ENCODE measurements around the gene EDC4.

EDC4 gene

DNA sequence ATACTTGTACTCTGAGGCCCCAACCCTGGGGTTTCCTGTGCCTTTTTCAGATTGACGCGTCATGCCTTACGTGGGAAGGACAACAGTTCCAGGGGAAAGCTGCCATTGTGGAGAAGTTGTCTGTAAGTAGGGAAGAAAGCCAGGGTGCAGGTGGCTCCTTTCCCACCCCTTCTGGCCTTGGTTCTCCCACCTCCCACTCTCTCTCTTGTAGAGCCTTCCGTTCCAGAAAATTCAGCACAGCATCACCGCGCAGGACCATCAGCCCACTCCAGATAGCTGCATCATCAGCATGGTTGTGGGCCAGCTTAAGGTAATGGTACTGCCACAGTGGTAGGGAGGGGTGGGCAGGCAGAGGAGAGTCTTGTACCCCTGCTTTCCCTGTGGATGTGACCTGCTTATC, 4.6 kb upstream of the EDC4 start:
- Histone ChIP-seq H3K27me3 (ENCODE audit: control insufficient read depth, insufficient read depth, low read length) (no peaks in the 10 kb centered on the region), H3K4me3 (ENCODE audit: low read depth, low read length) (no peak overlapping the region), H3K36me3 (ENCODE audit: control insufficient read depth, insufficient read depth, low read length) (no peaks in the 10 kb centered on the region), H3K9ac (no peak overlapping the region), H3K9me3 (ENCODE audit: control insufficient read depth, low read length) (no peaks in the 10 kb centered on the region), H3K4me2 (ENCODE audit: low read length) (no peak overlapping the region), H2AFZ (no peak overlapping the region), H3K4me1 (peaks cover 6% of the 10 kb centered on the region), H3K79me2 (peaks cover 6% of the 10 kb centered on the region), H3K27ac (no peak overlapping the region)
- TF ChIP-seq, protein P1, sequence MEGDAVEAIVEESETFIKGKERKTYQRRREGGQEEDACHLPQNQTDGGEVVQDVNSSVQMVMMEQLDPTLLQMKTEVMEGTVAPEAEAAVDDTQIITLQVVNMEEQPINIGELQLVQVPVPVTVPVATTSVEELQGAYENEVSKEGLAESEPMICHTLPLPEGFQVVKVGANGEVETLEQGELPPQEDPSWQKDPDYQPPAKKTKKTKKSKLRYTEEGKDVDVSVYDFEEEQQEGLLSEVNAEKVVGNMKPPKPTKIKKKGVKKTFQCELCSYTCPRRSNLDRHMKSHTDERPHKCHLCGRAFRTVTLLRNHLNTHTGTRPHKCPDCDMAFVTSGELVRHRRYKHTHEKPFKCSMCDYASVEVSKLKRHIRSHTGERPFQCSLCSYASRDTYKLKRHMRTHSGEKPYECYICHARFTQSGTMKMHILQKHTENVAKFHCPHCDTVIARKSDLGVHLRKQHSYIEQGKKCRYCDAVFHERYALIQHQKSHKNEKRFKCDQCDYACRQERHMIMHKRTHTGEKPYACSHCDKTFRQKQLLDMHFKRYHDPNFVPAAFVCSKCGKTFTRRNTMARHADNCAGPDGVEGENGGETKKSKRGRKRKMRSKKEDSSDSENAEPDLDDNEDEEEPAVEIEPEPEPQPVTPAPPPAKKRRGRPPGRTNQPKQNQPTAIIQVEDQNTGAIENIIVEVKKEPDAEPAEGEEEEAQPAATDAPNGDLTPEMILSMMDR (IDR thresholded peaks at IDR 0.05), result no peak

DNA sequence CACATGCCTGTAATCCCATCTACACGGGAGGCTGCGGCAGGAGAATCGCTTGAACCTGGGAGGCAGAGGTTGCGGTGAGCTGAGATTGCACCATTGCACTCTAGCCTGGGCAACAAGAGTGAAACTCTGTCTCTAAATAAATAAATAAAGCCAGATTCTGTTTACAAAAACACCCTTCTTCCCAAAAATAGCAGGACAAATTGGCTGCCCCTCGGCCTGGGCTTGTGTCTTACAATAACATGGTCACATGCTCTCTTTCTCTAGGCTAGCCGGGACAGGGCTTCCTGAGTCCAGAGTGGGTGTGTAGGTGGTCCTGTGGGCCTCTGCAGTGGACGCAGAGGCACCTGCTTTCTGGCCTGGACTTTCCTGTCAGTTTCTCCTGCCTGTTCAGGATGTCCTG, 3.2 kb upstream of the EDC4 start:
- Histone ChIP-seq H3K4me2 (ENCODE audit: low read length) (no peak overlapping the region), H3K9ac (no peak overlapping the region), H3K36me3 (ENCODE audit: control insufficient read depth, insufficient read depth, low read length) (no peaks in the 10 kb centered on the region), H3K4me1 (peaks cover 11% of the 10 kb centered on the region), H3K9me3 (ENCODE audit: control insufficient read depth, low read length) (no peaks in the 10 kb centered on the region), H3K4me3 (ENCODE audit: low read depth, low read length) (no peak overlapping the region), H3K79me2 (peaks cover 18% of the 10 kb centered on the region), H3K27ac (no peak overlapping the region), H2AFZ (no peak overlapping the region), H3K27me3 (ENCODE audit: control insufficient read depth, insufficient read depth, low read length) (no peaks in the 10 kb centered on the region)
- TF ChIP-seq, protein P1 (IDR thresholded peaks at IDR 0.05), result no peak

DNA sequence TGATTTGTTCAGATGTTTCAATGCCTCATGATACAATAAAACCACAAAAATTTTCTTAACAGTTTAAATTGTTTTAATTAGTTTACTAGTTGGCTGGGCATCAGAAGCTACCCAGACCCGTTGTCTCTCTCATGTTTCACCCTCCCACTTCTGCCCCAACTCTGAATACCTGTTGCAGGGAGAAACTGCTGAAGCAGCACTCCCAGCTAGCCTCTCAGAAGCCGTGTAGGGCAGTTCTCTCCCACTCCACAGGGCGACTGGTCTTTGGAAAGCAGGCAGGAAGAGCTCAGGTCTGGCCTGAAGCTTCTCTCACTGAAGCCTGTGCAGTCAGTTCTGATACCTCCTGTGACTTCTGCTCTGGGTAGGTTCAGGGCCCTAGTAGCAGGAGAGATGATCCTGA, 1.6 kb upstream of the EDC4 start:
- Histone ChIP-seq H3K9ac (no peak overlapping the region), H3K36me3 (ENCODE audit: control insufficient read depth, insufficient read depth, low read length) (no peaks in the 10 kb centered on the region), H3K27ac (no peak overlapping the region), H3K4me2 (ENCODE audit: low read length) (no peak overlapping the region), H3K4me3 (ENCODE audit: low read depth, low read length) (no peak overlapping the region), H3K79me2 (peaks cover 23% of the 10 kb centered on the region), H3K27me3 (ENCODE audit: control insufficient read depth, insufficient read depth, low read length) (no peaks in the 10 kb centered on the region), H2AFZ (no peak overlapping the region), H3K4me1 (peaks cover 11% of the 10 kb centered on the region), H3K9me3 (ENCODE audit: control insufficient read depth, low read length) (no peaks in the 10 kb centered on the region)
- TF ChIP-seq, protein P1 (IDR thresholded peaks at IDR 0.05), result no peak

DNA sequence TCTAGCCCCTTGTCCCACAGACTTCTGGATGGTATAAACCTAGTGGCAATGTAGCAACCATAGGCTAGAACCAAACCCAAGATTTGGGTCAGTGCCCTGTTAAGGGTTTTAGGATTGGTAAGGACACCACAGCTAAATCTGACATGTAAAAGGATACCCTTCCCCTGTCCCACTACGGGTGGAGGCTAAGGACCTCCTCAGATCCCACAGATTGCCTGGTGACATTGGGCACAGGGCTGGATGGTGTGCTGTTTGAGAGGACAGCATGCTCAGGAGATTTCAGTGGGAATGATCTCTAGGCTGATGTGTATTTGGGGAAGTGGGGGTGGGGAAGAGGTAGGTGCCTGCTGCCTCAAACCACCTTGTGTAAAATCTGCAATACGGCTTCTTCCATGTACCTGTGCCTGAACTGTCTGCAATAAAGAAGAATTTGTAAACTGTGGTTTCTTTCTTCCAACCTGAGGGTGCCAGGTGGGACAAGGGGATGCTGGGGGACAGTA, 671 bp upstream of the EDC4 start:
- no peaks in the 10 kb centered on the region for H3K27me3 ChIP-seq (ENCODE audit: control insufficient read depth, insufficient read depth, low read length)
- no peaks in the 10 kb centered on the region for H3K36me3 ChIP-seq (ENCODE audit: control insufficient read depth, insufficient read depth, low read length)
- TF ChIP-seq, protein P1 (IDR thresholded peaks at IDR 0.05), result no peak
- peak overlapping the region; percentile 89 for H2AFZ ChIP-seq
- H3K79me2 ChIP-seq, result peaks cover 23% of the 10 kb centered on the region
- peaks cover 11% of the 10 kb centered on the region for H3K4me1 ChIP-seq
- peak overlapping the region; percentile 61 for H3K27ac ChIP-seq
- H3K4me2 ChIP-seq (ENCODE audit: low read length), result peak overlapping the region; percentile 85
- H3K9me3 ChIP-seq (ENCODE audit: control insufficient read depth, low read length), result no peaks in the 10 kb centered on the region
- H3K4me3 ChIP-seq (ENCODE audit: low read depth, low read length), result no peak overlapping the region
- H3K9ac ChIP-seq, result no peak overlapping the region
